Hepatocyte (in vitro differentiated cells): Measurements from ENCODE around the gene NR1D2.

Experiments
- EZH2 ChIP-seq: fragments of 200-600 bp; sonication (generic); IDR thresholded peaks from 2 replicates; pipeline ENCODE4 v1.6.1; 2016; ENCODE audit warnings: antibody characterized with exemption, mild to moderate bottlenecking, borderline replicate concordance
- TF ChIP-seq, protein P1 (sequence below): fragments of 200-600 bp; sonication (generic); IDR thresholded peaks from 2 replicates; pipeline ENCODE4 v1.5.1; 2016; ENCODE audit warnings: antibody characterized with exemption, mild to moderate bottlenecking; ENCODE audit not compliant: poor library complexity

- TF ChIP-seq, protein P1, sequence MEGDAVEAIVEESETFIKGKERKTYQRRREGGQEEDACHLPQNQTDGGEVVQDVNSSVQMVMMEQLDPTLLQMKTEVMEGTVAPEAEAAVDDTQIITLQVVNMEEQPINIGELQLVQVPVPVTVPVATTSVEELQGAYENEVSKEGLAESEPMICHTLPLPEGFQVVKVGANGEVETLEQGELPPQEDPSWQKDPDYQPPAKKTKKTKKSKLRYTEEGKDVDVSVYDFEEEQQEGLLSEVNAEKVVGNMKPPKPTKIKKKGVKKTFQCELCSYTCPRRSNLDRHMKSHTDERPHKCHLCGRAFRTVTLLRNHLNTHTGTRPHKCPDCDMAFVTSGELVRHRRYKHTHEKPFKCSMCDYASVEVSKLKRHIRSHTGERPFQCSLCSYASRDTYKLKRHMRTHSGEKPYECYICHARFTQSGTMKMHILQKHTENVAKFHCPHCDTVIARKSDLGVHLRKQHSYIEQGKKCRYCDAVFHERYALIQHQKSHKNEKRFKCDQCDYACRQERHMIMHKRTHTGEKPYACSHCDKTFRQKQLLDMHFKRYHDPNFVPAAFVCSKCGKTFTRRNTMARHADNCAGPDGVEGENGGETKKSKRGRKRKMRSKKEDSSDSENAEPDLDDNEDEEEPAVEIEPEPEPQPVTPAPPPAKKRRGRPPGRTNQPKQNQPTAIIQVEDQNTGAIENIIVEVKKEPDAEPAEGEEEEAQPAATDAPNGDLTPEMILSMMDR = no peak
- no peak for TF ChIP-seq EZH2
Measured at GRCh38 chr3:23966328-23966727, 21.2 kb downstream of the NR1D2 start.
